ENCODE measurements around the gene MICAL1.

MICAL1 gene

GRCh38 chr6:109443425-109443950, 12.1 kb downstream of the MICAL1 start:
- no peak for DNase-seq
- peaks cover 42% of the 10 kb centered on the region for H3K4me1 Mint-ChIP-seq
- peaks cover 4% of the 10 kb centered on the region for H3K27me3 Mint-ChIP-seq
- CTCF ChIA-PET, result interaction anchor here (1.1 to 4.1 kb wide), 2 partner anchors 11 to 61 kb away, joined by 4 to 35 read pairs; partner anchors contain the start of genes CD164 and MICAL1
- no peak overlapping the region for H3K4me3 Mint-ChIP-seq
- H3K9me3 Mint-ChIP-seq, result no peaks in the 10 kb centered on the region
- no peak overlapping the region for H3K27ac Mint-ChIP-seq
- H3K36me3 Mint-ChIP-seq, result peaks cover 46% of the 10 kb centered on the region

- Mint-ChIP-seq H3K36me3 (peaks cover 38% of the 10 kb centered on the region), H3K4me1 (peaks cover 34% of the 10 kb centered on the region), H3K27ac (peak overlapping the region; percentile 28), H3K4me3 (peak overlapping the region; percentile 94), H3K9me3 (no peaks in the 10 kb centered on the region), H3K27me3 (peaks cover 5% of the 10 kb centered on the region)
- CTCF ChIA-PET, result interaction anchor here (1.0 to 4.1 kb wide), 4 partner anchors 12 to 254 kb away, joined by 3 to 35 read pairs (median 4); partner anchors contain the start of genes CD164 and MICAL1
- no peak for DNase-seq
Measured at GRCh38 chr6:109442393-109442924, 13.1 kb downstream of the MICAL1 start.

- H3K36me3 Mint-ChIP-seq, result peaks cover 31% of the 10 kb centered on the region
- peak overlapping the region; percentile 87 for H3K27ac Mint-ChIP-seq
- peaks cover 30% of the 10 kb centered on the region for H3K4me1 Mint-ChIP-seq
- H3K27me3 Mint-ChIP-seq, result peaks cover 10% of the 10 kb centered on the region
- no peaks in the 10 kb centered on the region for H3K9me3 Mint-ChIP-seq
- peak; percentile 56 for DNase-seq
- peak overlapping the region; percentile 94 for H3K4me3 Mint-ChIP-seq
- CTCF ChIA-PET, result interaction anchor here (0.9 to 4.1 kb wide), 9 partner anchors 9 to 255 kb away, joined by 3 to 35 read pairs (median 4); partner anchors contain the start of genes CD164 and MICAL1
Measured at GRCh38 chr6:109441069-109441816, 14.3 kb downstream of the MICAL1 start.

- Mint-ChIP-seq H3K4me1 (peaks cover 29% of the 10 kb centered on the region), H3K4me3 (peak within 1 kb of the TSS; percentile 94), H3K27me3 (peaks cover 10% of the 10 kb centered on the region), H3K9me3 (no peaks in the 10 kb centered on the region), H3K36me3 (peaks cover 26% of the 10 kb centered on the region), H3K27ac (peak within 1 kb of the TSS; percentile 87)
- DNase-seq, result peak; percentile 83
- CTCF ChIA-PET, result interaction anchor here (1.0 to 4.1 kb wide), 6 partner anchors 10 to 254 kb away, joined by 3 to 35 read pairs (median 5); partner anchors contain the start of genes CD164 and MICAL1
Measured at GRCh38 chr6:109440331-109441068, 15.1 kb downstream of the MICAL1 start, which contains the start of the genes PPIL6 and SMPD2. Gene PPIL6 (minus strand): TSS chr6:109440628. CDS start chr6:109440590, 38 bp downstream. Gene SMPD2 (plus strand): TSS chr6:109440724. CDS start chr6:109441122, 398 bp downstream.

GRCh38 chr6:109436041-109436440, 19.5 kb downstream of the MICAL1 start:
- H3K36me3 Mint-ChIP-seq, result peaks cover 1% of the 10 kb centered on the region
- peaks cover 17% of the 10 kb centered on the region for H3K27me3 Mint-ChIP-seq
- H3K4me3 Mint-ChIP-seq, result no peak overlapping the region
- H3K27ac Mint-ChIP-seq, result no peak overlapping the region
- peaks cover 5% of the 10 kb centered on the region for H3K4me1 Mint-ChIP-seq
- no peaks in the 10 kb centered on the region for H3K9me3 Mint-ChIP-seq
- no peak for DNase-seq
- CTCF ChIA-PET, result interaction anchor here (2.2 kb wide), 1 partner anchor 248 kb away, joined by 10 read pairs; no protein-coding TSS in a partner anchor

GRCh38 chr6:109434456-109434855, 21.1 kb downstream of the MICAL1 start:
- Mint-ChIP-seq H3K4me1 (peaks cover under 1% of the 10 kb centered on the region), H3K9me3 (no peaks in the 10 kb centered on the region), H3K4me3 (no peak overlapping the region), H3K36me3 (no peaks in the 10 kb centered on the region), H3K27me3 (peaks cover 16% of the 10 kb centered on the region), H3K27ac (no peak overlapping the region)
- CTCF ChIA-PET, result no interaction called here
- DNase-seq, result no peak

- Mint-ChIP-seq H3K36me3 (no peaks in the 10 kb centered on the region), H3K27me3 (peaks cover 9% of the 10 kb centered on the region), H3K27ac (no peak overlapping the region), H3K4me1 (no peaks in the 10 kb centered on the region), H3K9me3 (no peaks in the 10 kb centered on the region), H3K4me3 (no peak overlapping the region)
- no peak for DNase-seq
- CTCF ChIA-PET, result no interaction called here
Measured at GRCh38 chr6:109429496-109429895, 26.1 kb downstream of the MICAL1 start.

GRCh38 chr6:109428889-109429477, 26.6 kb downstream of the MICAL1 start:
- Mint-ChIP-seq H3K4me1 (no peaks in the 10 kb centered on the region), H3K27ac (no peak overlapping the region), H3K4me3 (no peak overlapping the region), H3K27me3 (peaks cover 9% of the 10 kb centered on the region), H3K9me3 (no peaks in the 10 kb centered on the region), H3K36me3 (no peaks in the 10 kb centered on the region)
- CTCF ChIA-PET, result interaction anchor here (0.6 to 0.7 kb wide), 2 partner anchors 31 to 45 kb away, joined by 3 read pairs; no protein-coding TSS in a partner anchor
- DNase-seq, result no peak

- no peaks in the 10 kb centered on the region for H3K36me3 Mint-ChIP-seq
- no peak overlapping the region for H3K27ac Mint-ChIP-seq
- no peak overlapping the region for H3K4me3 Mint-ChIP-seq
- CTCF ChIA-PET, result no interaction called here
- H3K27me3 Mint-ChIP-seq, result no peaks in the 10 kb centered on the region
- H3K4me1 Mint-ChIP-seq, result no peaks in the 10 kb centered on the region
- no peaks in the 10 kb centered on the region for H3K9me3 Mint-ChIP-seq
- no peak for DNase-seq
Measured at GRCh38 chr6:109424946-109425345, 30.6 kb downstream of the MICAL1 start.

GRCh38 chr6:109421184-109421583, 34.4 kb downstream of the MICAL1 start:
- no peaks in the 10 kb centered on the region for H3K4me1 Mint-ChIP-seq
- H3K9me3 Mint-ChIP-seq, result no peaks in the 10 kb centered on the region
- no peak for DNase-seq
- H3K36me3 Mint-ChIP-seq, result no peaks in the 10 kb centered on the region
- H3K27ac Mint-ChIP-seq, result no peak overlapping the region
- CTCF ChIA-PET, result interaction anchor here (1.2 kb wide), 1 partner anchor 619 kb away, joined by 3 read pairs; no protein-coding TSS in a partner anchor
- no peaks in the 10 kb centered on the region for H3K27me3 Mint-ChIP-seq
- no peak overlapping the region for H3K4me3 Mint-ChIP-seq

- Mint-ChIP-seq H3K27me3 (no peaks in the 10 kb centered on the region), H3K4me1 (no peaks in the 10 kb centered on the region), H3K27ac (no peak overlapping the region), H3K4me3 (no peak overlapping the region), H3K36me3 (no peaks in the 10 kb centered on the region), H3K9me3 (no peaks in the 10 kb centered on the region)
- DNase-seq, result no peak
- CTCF ChIA-PET, result interaction anchor here (1.2 kb wide), 1 partner anchor 619 kb away, joined by 3 read pairs; no protein-coding TSS in a partner anchor
Measured at GRCh38 chr6:109420751-109421150, 34.8 kb downstream of the MICAL1 start.

- Mint-ChIP-seq H3K4me1 (no peaks in the 10 kb centered on the region), H3K36me3 (no peaks in the 10 kb centered on the region), H3K27me3 (peaks cover 7% of the 10 kb centered on the region), H3K9me3 (no peaks in the 10 kb centered on the region), H3K4me3 (no peak overlapping the region), H3K27ac (no peak overlapping the region)
- no peak for DNase-seq
- CTCF ChIA-PET, result interaction anchor here (0.9 kb wide), 1 partner anchor 34 kb away, joined by 3 read pairs; no protein-coding TSS in a partner anchor
Measured at GRCh38 chr6:109417646-109418045, 37.9 kb downstream of the MICAL1 start.

GRCh38 chr6:109411034-109411433, 44.5 kb downstream of the MICAL1 start:
- H3K27me3 Mint-ChIP-seq, result peaks cover 13% of the 10 kb centered on the region
- no peak overlapping the region for H3K27ac Mint-ChIP-seq
- H3K9me3 Mint-ChIP-seq, result no peaks in the 10 kb centered on the region
- DNase-seq, result no peak
- H3K4me1 Mint-ChIP-seq, result no peaks in the 10 kb centered on the region
- no peaks in the 10 kb centered on the region for H3K36me3 Mint-ChIP-seq
- no peak overlapping the region for H3K4me3 Mint-ChIP-seq
- CTCF ChIA-PET, result no interaction called here
